GM20431 (cell line): Measurements from ENCODE around the gene CANX.

ENCODE experiments used
- in situ Hi-C: fragments of 300-500 bp; cut with MseI, MboI; formaldehyde crosslinking; loops from one replicate; pipeline ENCODE4 v1.15.0; 2020; ENCODE audit warnings: low sequenced_read_pairs; ENCODE audit not compliant: unreplicated experiment

The CANX gene

DNA sequence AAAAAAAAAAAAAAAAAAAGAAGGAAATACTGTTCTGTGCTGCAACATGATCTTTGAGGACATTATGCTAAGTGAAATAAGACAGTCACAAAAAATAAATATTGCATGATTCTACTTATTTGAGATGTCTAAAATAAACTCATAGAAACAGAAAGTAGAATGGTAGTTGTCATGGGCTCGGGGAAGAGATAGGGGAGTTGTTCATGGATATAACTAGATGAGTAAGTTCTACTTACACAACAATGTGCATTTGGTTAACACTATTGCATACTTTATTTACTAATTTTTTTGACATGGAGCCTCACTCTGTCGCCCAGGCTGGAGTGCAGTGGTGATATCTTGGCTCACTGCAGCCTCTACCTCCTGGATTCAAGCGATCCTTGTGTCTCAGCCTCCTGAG is 49.0 kb downstream of the CANX start:
- in situ Hi-C loops: no loop called here

DNA sequence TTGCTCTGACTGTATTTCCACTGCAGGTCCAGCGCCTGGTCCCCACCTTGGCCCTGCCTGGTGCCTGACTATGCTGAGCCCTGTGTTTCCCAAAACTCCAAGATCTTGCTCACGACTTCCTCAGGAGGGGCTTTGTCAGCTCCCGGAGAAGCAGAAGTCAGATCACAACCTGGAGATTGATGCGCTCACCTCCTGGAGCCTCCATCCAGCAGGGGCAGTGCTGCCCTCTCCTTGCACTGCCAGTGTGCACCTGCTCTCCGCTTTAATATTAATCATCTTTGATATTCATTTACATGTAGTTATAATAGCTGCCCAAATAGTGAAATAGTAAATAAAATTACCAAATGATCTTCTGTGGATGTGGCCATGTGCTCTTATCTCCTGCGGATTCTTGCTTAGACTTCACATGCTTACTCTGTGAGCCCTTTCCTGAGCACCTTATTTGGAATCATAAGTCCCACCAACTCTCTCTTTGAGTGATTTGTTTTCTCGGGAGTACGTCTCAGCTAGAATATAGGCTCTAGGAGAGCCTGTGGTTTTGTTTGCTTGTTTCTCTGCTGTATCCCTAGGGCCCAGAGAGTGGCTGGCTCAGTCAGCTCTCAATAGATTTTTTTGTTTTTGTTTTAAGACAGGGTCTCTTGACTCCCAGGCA is 51.2 kb downstream of the CANX start:
- in situ Hi-C loops: no loop called here

DNA sequence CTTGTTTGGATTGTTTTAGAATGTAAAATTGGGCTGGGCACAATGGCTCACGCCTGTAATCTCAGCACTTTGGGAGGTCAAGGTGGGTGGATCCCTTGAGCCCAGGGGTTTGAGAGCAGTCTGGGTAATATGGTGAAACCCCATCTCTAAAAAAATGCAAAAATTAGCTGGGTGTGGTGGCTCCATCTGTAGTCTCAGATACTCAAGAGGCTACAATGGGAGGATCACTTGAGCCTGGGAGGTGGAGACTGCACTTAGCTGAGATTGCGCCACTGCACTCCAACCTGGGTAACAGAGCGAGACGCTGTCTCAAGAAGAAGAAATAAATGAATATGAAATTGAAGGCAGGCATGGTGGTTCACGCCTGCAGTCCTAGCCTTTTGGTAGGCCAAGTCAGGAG is 55.2 kb downstream of the CANX start:
- in situ Hi-C loops: no loop called here

DNA sequence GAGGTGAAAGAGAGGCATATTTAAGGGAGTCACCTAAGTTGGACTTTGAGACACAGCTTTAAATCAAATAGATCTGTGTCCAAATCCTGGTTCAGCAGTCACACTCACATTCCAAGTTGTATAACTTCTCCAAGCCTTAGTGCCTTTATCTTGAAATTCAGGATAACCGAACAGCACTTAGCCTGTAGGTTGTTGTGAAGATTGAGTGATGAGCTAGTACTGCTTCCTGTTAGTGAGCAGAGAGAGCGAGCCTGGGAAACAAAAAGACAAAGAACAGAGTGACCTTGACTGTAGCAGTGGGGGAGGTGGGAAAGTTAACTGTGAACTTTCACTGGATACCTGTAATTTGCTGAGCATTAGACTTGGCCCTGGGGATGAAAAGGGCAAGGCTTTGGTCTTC is 56.3 kb downstream of the CANX start:
- in situ Hi-C loops: no loop called here

DNA sequence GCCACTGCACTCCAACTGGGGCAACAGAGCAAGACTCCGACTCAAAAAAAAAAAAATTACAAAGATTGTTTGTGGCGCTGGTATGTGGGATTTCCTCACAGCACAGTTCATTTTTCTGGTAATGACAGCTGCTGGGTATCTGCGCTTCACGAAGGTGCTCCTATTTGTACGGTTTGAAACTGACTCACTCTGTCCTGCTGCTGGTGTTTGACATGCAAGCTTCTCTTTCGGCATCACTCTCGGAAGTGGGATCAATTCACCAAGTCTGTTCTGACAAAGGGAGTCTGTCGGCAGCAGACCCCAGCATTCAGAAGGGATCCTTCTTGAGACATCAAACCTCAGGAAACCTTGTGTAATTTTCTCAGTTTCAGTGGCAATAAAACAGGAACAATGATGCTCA is 60.2 kb downstream of the CANX start:
- in situ Hi-C loops: no loop called here

DNA sequence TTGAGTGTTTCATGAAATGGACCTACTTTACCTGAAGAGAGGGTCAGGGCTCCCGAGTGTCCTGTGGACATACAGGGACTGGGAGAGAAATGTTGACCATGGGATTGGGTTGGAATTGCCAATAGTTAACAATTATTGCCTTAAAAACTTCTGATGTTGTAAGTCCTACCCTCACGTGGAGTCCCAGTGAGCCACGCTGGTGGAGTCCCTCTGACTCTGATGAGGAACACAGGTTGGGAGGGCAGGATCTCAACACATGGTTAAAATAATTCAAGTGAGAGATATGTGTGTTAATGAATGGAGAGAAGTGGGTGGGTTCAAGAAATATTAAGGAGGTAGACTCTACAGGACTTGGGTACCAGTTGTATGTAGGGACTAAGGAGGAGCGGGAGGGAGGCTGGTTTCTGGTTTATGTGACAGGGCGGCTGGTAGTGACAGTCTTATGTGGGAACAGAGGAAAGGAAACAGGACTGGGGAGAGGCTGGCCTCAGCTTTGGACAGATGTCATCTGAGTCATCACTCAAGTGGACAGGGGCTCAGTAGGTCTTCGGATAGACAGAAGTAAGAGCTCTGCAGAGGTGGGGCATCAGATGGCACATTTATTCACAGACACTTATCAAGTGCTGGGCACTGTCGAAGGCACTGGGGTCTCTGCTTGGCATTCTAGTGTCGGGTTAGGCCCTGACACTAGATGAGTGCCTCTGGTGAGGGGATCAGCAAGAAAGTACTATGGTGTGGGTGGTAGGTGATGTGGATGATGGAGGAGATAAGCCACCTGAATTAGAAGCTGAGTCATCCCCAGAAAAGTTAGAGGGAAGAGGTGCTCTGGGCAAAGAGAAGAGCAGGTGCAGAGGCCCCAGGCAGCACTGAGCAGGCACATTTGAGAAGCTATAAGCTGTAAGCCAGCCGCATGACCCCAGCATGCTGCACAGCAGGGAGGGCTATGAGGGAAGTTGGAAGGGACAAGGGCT is 61.1 kb downstream of the CANX start:
- in situ Hi-C loops: no loop called here

DNA sequence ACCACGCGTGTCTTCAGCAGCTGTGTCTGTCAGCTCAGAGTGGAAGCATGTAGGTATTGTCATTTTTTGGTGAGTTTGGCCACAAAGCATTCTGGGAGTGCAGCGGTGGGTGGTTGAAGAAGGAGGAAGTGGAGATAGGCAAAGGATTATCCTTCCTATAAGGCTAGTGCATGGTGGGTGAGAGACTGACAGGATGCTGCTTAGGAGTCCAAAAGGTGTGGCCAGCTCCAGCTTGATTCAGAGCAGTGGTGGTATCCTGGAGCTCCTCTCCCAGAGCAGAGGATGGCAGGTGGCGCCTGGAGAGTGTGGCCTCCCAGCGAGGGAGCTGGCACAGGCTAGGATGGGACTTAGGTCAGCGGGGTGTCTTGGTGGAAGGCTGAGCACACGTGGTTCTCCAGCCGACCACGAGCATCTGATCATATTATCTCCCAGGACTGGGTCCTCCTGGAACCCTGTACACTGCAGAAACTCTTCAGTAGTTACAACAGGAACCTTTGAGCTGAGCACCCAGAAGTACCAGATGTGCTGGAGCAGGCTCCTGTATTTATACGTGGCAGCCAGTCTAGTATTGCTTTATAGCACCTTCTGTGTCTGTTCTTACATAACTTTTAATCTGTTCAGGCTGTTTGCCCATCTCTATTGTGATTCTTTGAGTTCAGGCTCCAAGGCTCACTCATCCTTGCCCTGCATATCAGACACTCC is 63.5 kb downstream of the CANX start:
- in situ Hi-C loops: no loop called here

DNA sequence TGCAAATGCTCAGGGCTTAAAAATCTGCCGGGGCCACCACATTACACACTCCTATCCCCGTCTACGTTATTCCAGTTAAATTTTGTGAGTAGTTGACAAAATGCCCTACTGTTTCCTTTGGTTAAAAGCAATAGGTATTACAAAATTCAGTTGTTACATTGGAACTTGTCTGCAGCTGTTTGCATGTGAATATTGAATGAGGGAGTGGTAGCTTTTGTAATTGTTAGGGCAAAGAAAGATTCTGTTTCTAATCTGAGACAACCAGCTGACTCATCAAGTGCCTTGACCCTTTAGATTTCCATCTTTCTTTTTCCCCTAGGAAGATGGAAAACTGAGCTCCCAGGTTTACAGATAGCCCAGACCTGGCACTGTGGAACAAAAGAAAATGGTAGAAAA is 64.0 kb downstream of the CANX start:
- in situ Hi-C loops: no loop called here

DNA sequence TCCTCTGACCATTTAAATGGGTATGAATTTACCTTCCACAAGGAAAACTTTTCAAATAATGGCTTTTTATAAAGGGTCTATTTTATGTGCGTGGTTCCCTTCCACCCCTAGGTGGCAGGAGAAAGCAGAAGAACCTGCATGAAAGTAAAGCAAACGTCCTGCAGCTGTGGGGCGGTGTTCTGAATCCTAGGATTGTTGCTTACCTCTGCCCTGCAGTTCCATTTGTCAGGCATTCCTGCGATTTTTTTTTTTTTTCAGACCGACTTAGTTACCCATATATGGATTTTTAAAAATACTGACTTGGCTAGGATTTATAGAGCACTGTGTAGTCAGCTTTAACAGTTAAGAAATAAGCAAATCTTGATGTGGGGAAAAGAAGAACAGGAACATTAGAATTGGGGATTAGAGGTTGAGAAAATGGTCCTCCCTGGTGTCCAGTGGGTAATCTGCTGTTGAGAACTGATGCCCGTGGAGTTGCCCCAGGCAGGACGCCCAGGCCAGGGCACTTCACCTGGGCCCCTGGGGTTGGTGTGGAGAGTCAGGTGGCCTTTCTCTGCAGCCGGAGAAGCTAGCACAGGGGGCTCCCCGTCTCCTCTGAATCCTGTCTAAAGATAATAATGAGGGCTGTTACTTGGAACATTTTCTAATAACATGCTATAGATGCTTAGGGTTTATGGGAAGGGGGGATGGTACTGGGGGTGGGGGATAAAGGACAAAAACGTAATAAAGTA is 64.6 kb downstream of the CANX start:
- in situ Hi-C loops: no loop called here

DNA sequence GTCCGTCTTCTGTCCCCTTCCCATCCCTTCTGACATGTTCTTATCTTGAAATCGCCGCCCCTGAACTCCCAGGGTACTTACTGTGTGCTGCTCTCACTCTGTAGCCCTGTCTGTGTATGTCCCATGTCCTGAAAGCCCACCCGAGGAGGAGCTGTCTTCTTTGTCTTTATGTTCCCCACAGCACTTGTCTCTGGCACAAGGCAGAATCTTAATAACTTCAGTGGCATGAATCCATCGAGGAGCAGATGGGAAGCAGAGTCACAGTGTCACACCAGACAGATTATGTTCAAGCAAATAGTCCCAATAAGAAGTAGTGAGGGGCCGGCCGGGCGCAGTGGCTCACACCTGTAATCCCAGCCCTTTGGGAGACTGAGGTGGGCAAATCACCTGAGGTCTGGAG is 65.3 kb downstream of the CANX start:
- in situ Hi-C loops: no loop called here

DNA sequence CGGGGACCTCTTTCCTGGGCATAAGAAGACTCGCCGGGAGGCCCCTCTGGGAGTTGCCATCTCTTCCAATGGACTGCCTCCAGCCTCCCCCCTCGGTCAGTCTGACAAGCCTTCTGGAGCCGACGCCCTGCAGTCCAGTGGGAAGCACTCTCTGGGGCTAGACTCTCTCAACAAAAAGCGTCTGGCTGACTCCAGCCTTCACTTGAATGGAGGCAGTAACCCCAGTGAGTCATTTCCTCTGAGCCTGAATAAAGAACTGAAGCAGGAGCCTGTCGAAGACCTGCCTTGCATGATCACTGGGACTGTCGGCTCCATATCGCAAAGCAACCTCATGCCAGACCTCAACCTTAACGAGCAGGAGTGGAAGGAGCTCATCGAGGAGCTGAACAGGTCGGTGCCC is 66.6 kb downstream of the CANX start:
- in situ Hi-C loops: no loop called here

DNA sequence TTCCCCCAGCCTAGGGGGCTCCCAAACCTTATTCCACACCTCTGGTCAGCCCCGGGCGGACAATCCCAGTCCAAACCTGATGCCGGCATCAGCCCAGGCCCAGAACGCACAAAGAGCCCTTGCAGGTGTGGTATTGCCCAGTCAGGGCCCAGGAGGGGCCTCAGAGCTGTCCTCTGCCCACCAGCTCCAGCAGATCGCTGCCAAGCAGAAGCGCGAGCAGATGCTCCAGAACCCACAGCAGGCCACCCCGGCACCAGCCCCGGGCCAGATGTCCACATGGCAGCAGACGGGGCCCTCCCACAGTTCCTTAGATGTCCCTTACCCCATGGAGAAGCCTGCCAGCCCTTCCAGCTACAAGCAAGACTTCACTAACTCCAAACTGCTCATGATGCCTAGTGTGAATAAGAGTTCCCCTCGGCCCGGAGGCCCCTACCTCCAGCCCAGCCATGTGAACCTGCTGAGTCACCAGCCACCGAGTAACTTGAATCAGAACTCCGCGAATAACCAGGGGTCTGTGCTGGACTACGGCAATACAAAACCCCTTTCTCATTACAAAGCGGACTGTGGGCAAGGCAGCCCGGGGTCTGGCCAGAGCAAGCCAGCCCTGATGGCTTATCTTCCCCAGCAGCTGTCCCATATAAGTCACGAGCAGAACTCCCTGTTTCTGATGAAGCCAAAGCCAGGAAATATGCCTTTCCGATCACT is 67.4 kb downstream of the CANX start:
- in situ Hi-C loops: no loop called here

DNA sequence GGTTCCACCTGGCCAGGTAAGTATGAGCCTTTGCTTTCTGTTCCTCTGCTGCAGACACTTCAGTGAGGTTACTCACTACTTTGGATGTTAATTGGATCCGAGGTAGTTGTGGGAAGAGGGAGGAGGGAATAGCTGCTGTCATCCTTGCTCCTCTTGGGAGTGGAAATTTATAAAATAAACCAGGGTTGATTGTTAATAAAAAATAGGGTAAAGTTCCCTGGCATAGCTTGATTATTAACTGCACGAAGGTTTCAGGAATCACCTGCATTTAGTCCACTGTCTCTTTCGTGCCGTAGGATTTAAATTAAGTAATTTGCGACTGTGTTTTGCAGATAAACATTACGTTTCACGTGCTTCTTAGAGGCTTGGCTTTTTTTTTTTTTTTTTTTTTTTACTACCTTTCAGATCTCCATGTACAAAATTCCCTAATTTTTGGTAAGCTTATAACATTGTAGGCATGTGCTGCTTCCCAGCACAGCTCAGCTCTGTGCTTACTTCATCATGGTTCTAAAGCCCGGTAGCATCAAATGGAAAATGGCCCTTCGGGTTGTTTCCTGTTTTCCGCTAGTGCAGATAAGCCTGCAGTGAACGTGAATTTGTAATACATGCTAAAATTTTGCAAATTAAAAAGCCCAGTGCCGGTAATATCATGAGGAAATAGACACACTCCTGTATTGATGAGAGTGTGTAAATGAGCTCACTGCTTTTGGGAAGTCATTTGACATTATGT is 68.1 kb downstream of the CANX start:
- in situ Hi-C loops: no loop called here

DNA sequence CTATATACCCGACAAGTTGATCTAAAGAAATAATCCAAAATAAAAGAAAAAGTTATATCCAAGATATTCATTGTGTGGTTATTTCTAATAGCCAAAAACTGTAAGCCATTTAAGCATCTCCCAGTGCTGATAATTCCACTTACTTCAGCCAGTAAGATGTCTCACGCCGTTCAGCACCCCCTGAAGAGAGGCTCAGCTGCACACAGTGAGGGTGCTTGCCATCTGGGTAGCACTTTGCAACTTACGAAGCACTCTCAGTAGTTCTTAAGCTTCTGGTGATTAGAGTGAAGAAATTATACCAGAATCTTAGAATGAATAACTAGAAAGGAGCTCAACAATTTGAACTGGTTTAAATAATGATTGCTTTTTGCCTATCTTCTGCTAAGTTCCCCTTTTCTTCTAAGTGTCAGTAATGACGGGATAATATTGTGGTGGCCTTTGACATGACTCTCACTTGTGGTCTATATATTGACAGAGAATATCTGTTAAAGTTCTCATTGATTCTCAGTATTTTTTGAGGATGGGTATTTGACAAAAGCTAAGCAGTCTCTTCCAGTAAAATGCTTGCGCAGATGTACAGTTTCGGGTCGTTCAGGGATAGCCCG is 68.8 kb downstream of the CANX start:
- in situ Hi-C loops: no loop called here

DNA sequence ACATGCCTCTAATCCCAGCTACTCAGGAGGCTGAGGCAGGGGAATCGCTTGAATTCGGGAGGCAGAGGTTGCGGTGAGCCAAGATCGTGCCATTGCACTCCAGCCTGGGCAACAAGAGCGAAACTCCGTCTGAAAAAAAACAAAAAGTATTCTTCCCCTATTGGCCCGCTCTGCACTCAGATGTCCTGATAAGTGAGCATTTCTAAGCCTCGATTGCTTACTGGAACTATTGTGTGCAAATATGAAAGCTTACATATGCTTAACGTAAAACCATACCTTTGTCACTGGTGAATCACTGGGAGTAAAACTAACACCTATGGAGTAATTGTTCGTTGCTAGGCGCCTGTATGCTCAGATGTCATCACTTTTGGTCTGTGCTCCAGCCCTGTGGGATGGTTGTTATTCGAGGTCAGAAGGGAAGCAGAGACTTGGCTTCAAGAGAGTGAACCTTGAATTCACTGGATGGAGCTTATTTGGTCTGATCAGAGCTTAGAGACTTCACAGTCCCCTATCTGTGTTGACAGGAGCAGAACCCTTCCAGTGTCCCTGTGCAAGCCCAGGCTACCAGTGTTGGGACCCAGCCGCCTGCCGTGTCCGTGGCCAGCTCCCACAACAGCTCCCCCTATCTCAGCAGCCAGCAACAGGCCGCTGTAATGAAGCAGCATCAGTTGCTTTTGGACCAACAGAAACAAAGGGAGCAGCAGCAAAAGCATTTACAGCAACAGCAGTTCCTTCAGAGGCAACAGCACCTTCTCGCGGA is 69.7 kb downstream of the CANX start:
- in situ Hi-C loops: no loop called here

DNA sequence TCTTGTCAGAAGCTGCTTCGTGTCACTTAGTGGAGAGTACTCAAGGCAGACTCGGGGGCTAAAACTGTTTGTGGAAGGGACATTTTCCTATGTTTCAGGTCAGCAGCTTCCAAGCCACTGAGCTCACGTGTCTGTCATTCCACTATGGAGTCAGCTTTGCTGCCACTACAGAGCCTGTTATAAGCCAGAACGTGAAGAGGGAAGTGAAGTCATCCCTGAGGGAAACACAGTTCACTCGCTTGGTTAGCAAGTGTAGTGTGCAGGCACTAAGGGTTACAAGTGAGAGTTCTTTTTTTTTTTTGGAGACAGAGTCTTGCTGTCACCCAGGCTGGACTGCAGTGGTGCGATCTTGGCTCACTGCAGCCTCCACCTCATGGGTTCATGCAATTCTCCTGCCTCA is 70.5 kb downstream of the CANX start:
- in situ Hi-C loops: no loop called here

DNA sequence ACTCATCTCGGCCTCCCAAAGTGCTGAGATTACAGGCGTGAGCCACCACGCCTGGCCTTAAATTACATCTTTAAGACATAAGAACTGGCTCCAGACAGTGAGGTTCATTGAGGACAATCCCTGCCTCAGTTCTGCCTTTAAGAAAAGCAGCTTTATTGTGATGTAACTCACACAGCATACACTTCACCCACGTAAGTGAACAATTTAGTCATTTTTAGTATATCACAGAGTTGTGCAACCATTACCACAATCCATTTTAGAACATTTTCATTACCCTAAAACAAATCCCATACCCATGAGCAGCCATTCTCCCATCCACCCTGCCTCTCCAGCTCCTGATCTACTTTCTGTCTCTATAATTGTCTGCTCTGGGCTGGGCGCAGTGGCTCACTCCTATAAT is 71.0 kb downstream of the CANX start:
- in situ Hi-C loops: no loop called here

DNA sequence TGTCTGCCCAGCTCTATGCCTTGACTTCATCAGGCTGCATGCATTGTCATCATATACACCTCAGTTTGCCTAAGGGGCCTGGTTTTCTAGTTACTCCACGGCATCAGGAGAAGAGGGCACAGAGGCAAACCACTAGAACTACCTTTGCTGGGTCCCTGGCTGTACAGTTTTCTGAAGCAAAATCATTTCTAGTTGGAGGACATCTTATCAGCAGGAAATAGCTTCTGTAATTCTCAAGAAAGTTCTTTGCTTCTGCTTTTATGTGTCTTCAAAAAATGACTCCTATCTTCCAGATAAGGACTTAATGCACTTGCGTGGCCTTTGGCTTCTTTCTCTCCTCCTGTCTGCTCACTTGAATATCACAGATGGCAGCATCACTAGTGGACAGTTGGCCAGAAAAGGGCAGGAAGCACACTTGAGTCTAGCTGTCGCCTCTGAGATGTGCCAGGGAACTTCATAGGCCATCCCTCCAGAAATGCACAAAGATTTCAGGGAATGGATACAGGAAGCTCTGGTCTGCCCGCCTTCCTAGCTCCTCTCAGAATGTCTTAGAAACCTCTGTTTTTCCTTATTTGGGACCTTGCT is 72.6 kb downstream of the CANX start:
- in situ Hi-C loops: no loop called here
